Tibial nerve (tissue), 4 donors: ENCODE results near the gene COL4A6. TPM values are rescaled to one million over a fixed set of nuclear protein-coding genes. Genes with fewer than 3 reads are reported as not detected.

Experiments
- DNase-seq, 2 donors: peaks; one replicate each; pipeline ENCODE4 v3.0.0-alpha.2; 2019; ENCODE audit warnings: low spot score in 2 of 2
- H3K27ac ChIP-seq, 4 donors: fragments of 200-600 bp; sonication (generic) in 3 of 4; one replicate each; pipeline ENCODE4 v1.5.1; 2017 to 2019; ENCODE audit warnings: mild to moderate bottlenecking in 1 of 4
- H3K27me3 ChIP-seq, 2 donors: fragments of 200-600 bp; sonication (generic) in 1 of 2; one replicate each; pipeline versions ENCODE4 v1.5.1 to v1.6.0; 2017 to 2019
- H3K36me3 ChIP-seq, 3 donors: fragments of 200-600 bp; sonication (generic); one replicate each; pipeline ENCODE4 v1.5.1; 2018 to 2019
- H3K4me1 ChIP-seq, 4 donors: fragments of 200-600 bp; sonication (generic) in 3 of 4; one replicate each; pipeline ENCODE4 v1.5.1; 2017 to 2019
- H3K4me3 ChIP-seq, 4 donors: fragments of 200-600 bp; sonication (generic) in 3 of 4; one replicate each; pipeline ENCODE4 v1.5.1; 2017 to 2019; ENCODE audit warnings: mild to moderate bottlenecking in 1 of 4, moderate library complexity in 1 of 4
- H3K9me3 ChIP-seq, 4 donors: fragments of 200-600 bp; sonication (generic) in 3 of 4; one replicate each; pipeline ENCODE4 v1.5.1; 2017 to 2019
- CTCF ChIP-seq, 5 experiments: fragments of 200-600 bp in 3 of 5; fragments of 450-650 bp in 2 of 5; sonication (generic) in 3 of 5; IDR thresholded peaks; one replicate each; pipeline ENCODE4 v1.5.1; 2016 to 2019; ENCODE audit warnings: antibody characterized with exemption in 5 of 5, mild to moderate bottlenecking in 3 of 5, moderate library complexity in 2 of 5
- EP300 ChIP-seq, 2 donors: sonication (generic); formaldehyde crosslinking; IDR thresholded peaks; one replicate each; pipeline ENCODE4 v1.6.1; 2017; ENCODE audit warnings: antibody characterized with exemption in 2 of 2, mild to moderate bottlenecking in 1 of 2
- POLR2A ChIP-seq, 2 donors: fragments of 450-650 bp; IDR thresholded peaks; one replicate each; pipeline ENCODE4 v1.6.1; 2017; ENCODE audit warnings: antibody characterized with exemption in 2 of 2, mild to moderate bottlenecking in 2 of 2, moderate library complexity in 2 of 2
- whole genome bisulfite sequencing, 2 donors: methylation state at CpG; one replicate each; pipeline ENCODE4 v1.1.5; 2018; 5-methylcytosine and 5-hydroxymethylcytosine counted together
- total RNA-seq, 4 donors: library from RNA; depleted of rRNA; stranded (reverse); fragments of >200 nt; gene quantifications; one replicate each; pipeline ENCODE4 v1.1.0, GENCODE V29; 2016

COL4A6 gene
- total RNA-seq, 4 donors from 2014 or later: under 0.01 to 1.4 (median 0.21) TPM

- H3K36me3 ChIP-seq: peaks cover 0 to 9% (median 0%) of the 10 kb centered on the region in 3 donors
- no peaks in the 10 kb centered on the region for H3K4me1 ChIP-seq
- TF ChIP-seq POLR2A (IDR thresholded peaks at IDR 0.05): no peak
- no peak for TF ChIP-seq EP300 (IDR thresholded peaks at IDR 0.05)
- TF ChIP-seq CTCF (IDR thresholded peaks at IDR 0.05): no peak
- no peak overlapping the region for H3K4me3 ChIP-seq
- H3K9me3 ChIP-seq: no peaks in the 10 kb centered on the region
- H3K27ac ChIP-seq: no peak overlapping the region
- no peak for DNase-seq
- 89 to 92% methylated on average over 9 to 11 of the region's 11 CpGs for WGBS, 2 donors
- H3K27me3 ChIP-seq: peaks cover 0 to 4% of the 10 kb centered on the region in 2 donors
Observed at GRCh38 chrX:108159028-108159670, 279.1 kb downstream of the COL4A6 start.

- H3K4me1 ChIP-seq: no peaks in the 10 kb centered on the region
- WGBS, 2 donors: 78 to 94% methylated on average over 3 of the region's 3 CpGs
- H3K36me3 ChIP-seq: peaks cover 0 to 13% (median 0%) of the 10 kb centered on the region in 3 donors
- no peak overlapping the region for H3K27ac ChIP-seq
- no peak overlapping the region for H3K4me3 ChIP-seq
- no peaks in the 10 kb centered on the region for H3K9me3 ChIP-seq
- DNase-seq: no peak
- H3K27me3 ChIP-seq: peaks cover 0 to 8% of the 10 kb centered on the region in 2 donors
- no peak for TF ChIP-seq EP300 (IDR thresholded peaks at IDR 0.05)
- TF ChIP-seq POLR2A (IDR thresholded peaks at IDR 0.05): no peak
- TF ChIP-seq CTCF (IDR thresholded peaks at IDR 0.05): no peak
Observed at GRCh38 chrX:108157628-108158027, 280.6 kb downstream of the COL4A6 start.

GRCh38 chrX:108156934-108157466 lies 281.2 kb downstream of the COL4A6 start:
- peaks cover 0 to 8% of the 10 kb centered on the region in 2 donors for H3K27me3 ChIP-seq
- WGBS, 2 donors: 94 to 95% methylated on average over 3 to 8 of the region's 8 CpGs
- TF ChIP-seq EP300 (IDR thresholded peaks at IDR 0.05) (no peak), CTCF (IDR thresholded peaks at IDR 0.05) (no peak), POLR2A (IDR thresholded peaks at IDR 0.05) (no peak)
- no peak overlapping the region for H3K27ac ChIP-seq
- H3K4me1 ChIP-seq: no peaks in the 10 kb centered on the region
- H3K9me3 ChIP-seq: no peaks in the 10 kb centered on the region
- peaks cover 0 to 18% (median 0%) of the 10 kb centered on the region in 3 donors for H3K36me3 ChIP-seq
- H3K4me3 ChIP-seq: no peak overlapping the region
- DNase-seq: no peak

- peaks cover 0 to 18% (median 0%) of the 10 kb centered on the region in 3 donors for H3K36me3 ChIP-seq
- peaks cover 0 to 4% of the 10 kb centered on the region in 2 donors for H3K27me3 ChIP-seq
- H3K9me3 ChIP-seq: no peaks in the 10 kb centered on the region
- H3K27ac ChIP-seq: no peak overlapping the region
- DNase-seq: no peak
- no peaks in the 10 kb centered on the region for H3K4me1 ChIP-seq
- TF ChIP-seq POLR2A (IDR thresholded peaks at IDR 0.05) (no peak), EP300 (IDR thresholded peaks at IDR 0.05) (no peak), CTCF (IDR thresholded peaks at IDR 0.05) (no peak)
- no peak overlapping the region for H3K4me3 ChIP-seq
- 88 to 89% methylated on average over 2 of the region's 2 CpGs for WGBS, 2 donors
Observed at GRCh38 chrX:108156082-108156481, 282.1 kb downstream of the COL4A6 start.

- Histone ChIP-seq H3K9me3 (no peaks in the 10 kb centered on the region), H3K27ac (no peak overlapping the region), H3K4me3 (no peak overlapping the region), H3K4me1 (no peaks in the 10 kb centered on the region), H3K27me3 (peaks cover 0 to 4% of the 10 kb centered on the region in 2 donors), H3K36me3 (peaks cover 0 to 33% (median 0%) of the 10 kb centered on the region in 3 donors)
- TF ChIP-seq CTCF (IDR thresholded peaks at IDR 0.05): no peak
- TF ChIP-seq POLR2A (IDR thresholded peaks at IDR 0.05): no peak
- no peak for TF ChIP-seq EP300 (IDR thresholded peaks at IDR 0.05)
- no peak for DNase-seq
Observed at GRCh38 chrX:108148524-108148923, 289.7 kb downstream of the COL4A6 start.
